Calu3 (cell line): ENCODE measurements around the gene PTAFR. TPM values are rescaled to one million over a fixed set of nuclear protein-coding genes. Genes with fewer than 3 reads are reported as not detected.
"Not testable (repeated sequence)": the region's sequence is repeated elsewhere in the genome, so short reads cannot be mapped to it uniquely, and the experiment has no call there.

Experiments
- BruUV-seq: library from RNA; stranded (reverse); fragments of 400-500 nt; replicated peaks from 2 replicates; lab custom pipeline; 2021; lab: Mats Ljungman, UMichigan
- CTCF ChIA-PET: fragments of 300-600 bp; sonication (Branson Sonifier 250); formaldehyde crosslinking; loops from one replicate; lab custom pipeline; 2022; ENCODE audit warnings: antibody characterized with exemption; lab: Charles Lee
- DNase-seq: peaks from one replicate; pipeline ENCODE4 v3.0.0; 2022
- H3K27ac Mint-ChIP-seq: one replicate; pipeline ENCODE4 v1.8.0; 2022; ENCODE audit warnings: mixed read lengths; ENCODE audit not compliant: unreplicated experiment
- H3K27me3 Mint-ChIP-seq: one replicate; pipeline ENCODE4 v1.8.0; 2022; ENCODE audit warnings: mixed read lengths; ENCODE audit not compliant: unreplicated experiment
- H3K36me3 Mint-ChIP-seq: one replicate; pipeline ENCODE4 v1.8.0; 2022; ENCODE audit warnings: mild to moderate bottlenecking, moderate library complexity, mixed read lengths; ENCODE audit not compliant: insufficient read depth, unreplicated experiment
- H3K4me1 Mint-ChIP-seq: one replicate; pipeline ENCODE4 v1.8.0; 2022; ENCODE audit warnings: mild to moderate bottlenecking, low read depth, mixed read lengths; ENCODE audit not compliant: unreplicated experiment
- H3K4me3 Mint-ChIP-seq: one replicate; pipeline ENCODE4 v1.8.0; 2022; ENCODE audit warnings: mild to moderate bottlenecking, low read depth, moderate library complexity, mixed read lengths; ENCODE audit not compliant: unreplicated experiment
- H3K9me3 Mint-ChIP-seq: one replicate; pipeline ENCODE4 v1.8.0; 2022; ENCODE audit warnings: low read depth, mixed read lengths; ENCODE audit not compliant: unreplicated experiment
- intact Hi-C: fragments of 100-400 bp; cut with micrococcal nuclease; formaldehyde crosslinking; loops from one replicate; pipeline ENCODE4 v1.10.0; 2022; ENCODE audit not compliant: unreplicated experiment
- total RNA-seq: library from RNA; stranded (reverse); gene quantifications from 2 replicates; pipeline ENCODE4 v1.2.3, GENCODE V29; 2022
- TF ChIP-seq, protein P1 (sequence below): fragments of 200-600 bp; IDR thresholded peaks from one replicate; pipeline ENCODE4 v1.8.0; 2022; ENCODE audit warnings: antibody characterized with exemption; ENCODE audit not compliant: unreplicated experiment

PTAFR gene
- total RNA-seq, 1 experiment from 2014 or later, result 2.5 TPM

GRCh38 chr1:28145728-28146127, 30.8 kb downstream of the PTAFR start:
- DNase-seq, result no peak
- no peaks in the 10 kb centered on the region for H3K36me3 Mint-ChIP-seq
- no peak overlapping the region for H3K4me3 Mint-ChIP-seq
- H3K4me1 Mint-ChIP-seq, result no peaks in the 10 kb centered on the region
- BruUV-seq, result no TSS peak
- CTCF ChIA-PET, result no interaction called here
- intact Hi-C loops, result no loop called here
- no peaks in the 10 kb centered on the region for H3K27me3 Mint-ChIP-seq
- H3K27ac Mint-ChIP-seq, result no peak overlapping the region
- peaks cover 3% of the 10 kb centered on the region for H3K9me3 Mint-ChIP-seq
- TF ChIP-seq, protein P1, sequence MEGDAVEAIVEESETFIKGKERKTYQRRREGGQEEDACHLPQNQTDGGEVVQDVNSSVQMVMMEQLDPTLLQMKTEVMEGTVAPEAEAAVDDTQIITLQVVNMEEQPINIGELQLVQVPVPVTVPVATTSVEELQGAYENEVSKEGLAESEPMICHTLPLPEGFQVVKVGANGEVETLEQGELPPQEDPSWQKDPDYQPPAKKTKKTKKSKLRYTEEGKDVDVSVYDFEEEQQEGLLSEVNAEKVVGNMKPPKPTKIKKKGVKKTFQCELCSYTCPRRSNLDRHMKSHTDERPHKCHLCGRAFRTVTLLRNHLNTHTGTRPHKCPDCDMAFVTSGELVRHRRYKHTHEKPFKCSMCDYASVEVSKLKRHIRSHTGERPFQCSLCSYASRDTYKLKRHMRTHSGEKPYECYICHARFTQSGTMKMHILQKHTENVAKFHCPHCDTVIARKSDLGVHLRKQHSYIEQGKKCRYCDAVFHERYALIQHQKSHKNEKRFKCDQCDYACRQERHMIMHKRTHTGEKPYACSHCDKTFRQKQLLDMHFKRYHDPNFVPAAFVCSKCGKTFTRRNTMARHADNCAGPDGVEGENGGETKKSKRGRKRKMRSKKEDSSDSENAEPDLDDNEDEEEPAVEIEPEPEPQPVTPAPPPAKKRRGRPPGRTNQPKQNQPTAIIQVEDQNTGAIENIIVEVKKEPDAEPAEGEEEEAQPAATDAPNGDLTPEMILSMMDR, result no peak

- no peaks in the 10 kb centered on the region for H3K4me1 Mint-ChIP-seq
- intact Hi-C loops, result no loop called here
- no peak overlapping the region for H3K27ac Mint-ChIP-seq
- H3K9me3 Mint-ChIP-seq, result no peaks in the 10 kb centered on the region
- no peaks in the 10 kb centered on the region for H3K36me3 Mint-ChIP-seq
- DNase-seq, result no peak
- no TSS peak for BruUV-seq
- TF ChIP-seq, protein P1, result no peak
- CTCF ChIA-PET, result no interaction called here
- H3K4me3 Mint-ChIP-seq, result no peak overlapping the region
- no peaks in the 10 kb centered on the region for H3K27me3 Mint-ChIP-seq
Measured at GRCh38 chr1:28144203-28145135, 32.0 kb downstream of the PTAFR start.

DNA sequence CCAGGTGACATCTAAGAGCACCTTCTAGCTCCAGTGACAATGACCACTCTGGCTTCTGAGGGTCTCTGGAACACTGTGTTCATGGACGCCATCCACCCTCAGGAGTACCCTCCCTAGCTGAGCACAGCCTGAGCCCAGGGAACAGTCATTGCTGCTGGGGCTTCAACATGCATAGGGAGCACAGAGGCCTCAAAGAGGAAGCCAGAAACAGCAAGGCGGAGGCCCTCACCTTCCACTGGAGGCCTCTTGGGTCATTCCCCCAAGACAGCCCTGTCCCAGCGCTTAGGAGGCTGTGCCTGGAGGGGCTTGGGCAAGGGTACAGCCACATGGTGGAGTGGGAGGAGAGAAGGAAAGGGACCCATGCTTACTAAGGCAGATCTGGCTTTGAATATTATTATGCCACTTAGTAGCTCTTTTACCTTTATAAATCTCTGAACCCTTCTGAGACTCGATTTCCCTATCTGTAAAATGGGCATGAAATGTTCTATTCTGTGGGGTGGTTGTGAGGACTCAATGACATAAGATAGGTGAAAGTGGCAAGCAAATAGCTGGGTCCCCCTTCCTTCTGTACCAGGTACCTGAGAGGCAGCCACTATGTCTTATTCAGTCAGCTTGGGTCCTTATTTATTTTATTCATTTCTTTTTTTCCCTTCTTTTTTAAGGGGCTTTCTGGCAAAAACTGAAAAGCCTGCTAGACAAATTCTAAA, 32.8 kb downstream of the PTAFR start:
- CTCF ChIA-PET, result no interaction called here

GRCh38 chr1:28141685-28142084, 34.8 kb downstream of the PTAFR start:
- DNase-seq, result no peak
- intact Hi-C loops, result no loop called here
- no peaks in the 10 kb centered on the region for H3K36me3 Mint-ChIP-seq
- H3K4me1 Mint-ChIP-seq, result peaks cover 11% of the 10 kb centered on the region
- CTCF ChIA-PET, result no interaction called here
- no peak overlapping the region for H3K4me3 Mint-ChIP-seq
- TF ChIP-seq, protein P1, result no peak
- H3K9me3 Mint-ChIP-seq, result no peaks in the 10 kb centered on the region
- no peaks in the 10 kb centered on the region for H3K27me3 Mint-ChIP-seq
- H3K27ac Mint-ChIP-seq, result no peak overlapping the region
- BruUV-seq, result no TSS peak

More for the DNA sequence above, 32.8 kb downstream of the PTAFR start:
- intact Hi-C loops, result no loop called here
- TF ChIP-seq, protein P1, result no peak
- no TSS peak for BruUV-seq
- DNase-seq, result no peak
- Mint-ChIP-seq H3K4me1 (no peaks in the 10 kb centered on the region), H3K9me3 (no peaks in the 10 kb centered on the region), H3K4me3 (no peak overlapping the region), H3K27me3 (no peaks in the 10 kb centered on the region), H3K36me3 (no peaks in the 10 kb centered on the region), H3K27ac (no peak overlapping the region)

DNA sequence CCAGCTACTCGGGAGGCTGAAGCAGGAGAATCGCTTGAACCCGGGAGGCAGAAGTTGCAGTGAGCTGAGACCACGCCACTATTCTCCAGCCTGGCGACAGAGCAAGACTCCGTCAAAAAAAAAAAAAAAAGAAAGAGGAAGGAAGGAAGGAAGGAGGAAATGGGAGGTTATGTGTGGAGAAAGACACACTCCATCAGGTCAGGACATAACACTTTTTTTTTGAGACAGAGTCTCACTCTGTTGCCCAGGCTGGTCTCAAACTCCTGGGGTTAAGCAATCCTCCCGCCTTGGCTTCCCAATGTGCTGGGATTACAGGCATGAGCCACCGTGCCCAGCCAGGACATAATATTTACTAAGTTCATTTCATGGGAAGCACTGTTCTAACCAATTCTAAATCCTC, 36.6 kb downstream of the PTAFR start:
- H3K27ac Mint-ChIP-seq, BruUV-seq, DNase-seq, H3K36me3 Mint-ChIP-seq, intact Hi-C loops, H3K9me3 Mint-ChIP-seq, H3K4me3 Mint-ChIP-seq, H3K27me3 Mint-ChIP-seq: not testable (repeated sequence)
- CTCF ChIA-PET, result interaction anchor here (0.6 kb wide), 1 partner anchor 27 kb away, joined by 6 read pairs; no protein-coding TSS in a partner anchor
- peaks cover 21% of the 10 kb centered on the region for H3K4me1 Mint-ChIP-seq
